ENCODE data around the gene HM13.
"Not testable (repeated sequence)": the region's sequence is repeated elsewhere in the genome, so short reads cannot be mapped to it uniquely, and the experiment has no call there.

The HM13 gene, protein sequence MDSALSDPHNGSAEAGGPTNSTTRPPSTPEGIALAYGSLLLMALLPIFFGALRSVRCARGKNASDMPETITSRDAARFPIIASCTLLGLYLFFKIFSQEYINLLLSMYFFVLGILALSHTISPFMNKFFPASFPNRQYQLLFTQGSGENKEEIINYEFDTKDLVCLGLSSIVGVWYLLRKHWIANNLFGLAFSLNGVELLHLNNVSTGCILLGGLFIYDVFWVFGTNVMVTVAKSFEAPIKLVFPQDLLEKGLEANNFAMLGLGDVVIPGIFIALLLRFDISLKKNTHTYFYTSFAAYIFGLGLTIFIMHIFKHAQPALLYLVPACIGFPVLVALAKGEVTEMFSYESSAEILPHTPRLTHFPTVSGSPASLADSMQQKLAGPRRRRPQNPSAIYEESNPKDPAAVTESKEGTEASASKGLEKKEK

DNA sequence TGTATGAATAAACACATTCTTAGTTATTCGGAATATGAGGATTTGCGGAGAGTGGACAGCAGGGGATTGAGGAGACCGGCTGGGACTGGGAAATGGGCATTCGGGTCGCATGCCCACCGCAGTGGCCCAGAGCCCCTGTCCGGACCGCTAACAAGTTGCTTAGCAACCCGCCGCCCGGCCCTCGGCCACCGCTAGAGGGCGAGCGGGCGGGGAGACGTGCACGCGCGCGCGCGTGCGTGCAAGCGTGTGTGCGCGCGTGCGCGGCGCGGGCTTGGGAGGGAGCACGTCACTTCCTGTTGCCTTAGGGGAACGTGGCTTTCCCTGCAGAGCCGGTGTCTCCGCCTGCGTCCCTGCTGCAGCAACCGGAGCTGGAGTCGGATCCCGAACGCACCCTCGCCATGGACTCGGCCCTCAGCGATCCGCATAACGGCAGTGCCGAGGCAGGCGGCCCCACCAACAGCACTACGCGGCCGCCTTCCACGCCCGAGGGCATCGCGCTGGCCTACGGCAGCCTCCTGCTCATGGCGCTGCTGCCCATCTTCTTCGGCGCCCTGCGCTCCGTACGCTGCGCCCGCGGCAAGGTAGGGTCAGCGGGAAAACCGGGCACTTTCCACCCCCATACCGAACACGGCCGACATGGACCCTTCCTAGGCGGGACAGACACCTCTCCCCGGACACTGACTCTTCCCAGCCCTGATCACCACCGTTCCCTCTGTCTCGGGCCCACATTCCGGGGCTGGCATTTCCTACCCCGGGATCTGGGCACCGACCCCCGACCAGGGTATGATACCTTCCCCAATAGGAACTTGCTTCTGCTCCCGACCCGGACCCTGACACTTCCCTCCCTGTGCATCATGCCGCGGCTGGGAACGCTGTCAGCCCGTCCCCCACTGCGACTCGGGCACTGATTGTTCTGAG is at the start of gene HM13:
HM13 (plus strand) TSS at position 289 of the 918 bp plus-strand sequence; CDS start at position 399, 110 bp downstream.
- peak; percentile 94 for DNase-seq (ENCODE audit: low read depth)

DNA sequence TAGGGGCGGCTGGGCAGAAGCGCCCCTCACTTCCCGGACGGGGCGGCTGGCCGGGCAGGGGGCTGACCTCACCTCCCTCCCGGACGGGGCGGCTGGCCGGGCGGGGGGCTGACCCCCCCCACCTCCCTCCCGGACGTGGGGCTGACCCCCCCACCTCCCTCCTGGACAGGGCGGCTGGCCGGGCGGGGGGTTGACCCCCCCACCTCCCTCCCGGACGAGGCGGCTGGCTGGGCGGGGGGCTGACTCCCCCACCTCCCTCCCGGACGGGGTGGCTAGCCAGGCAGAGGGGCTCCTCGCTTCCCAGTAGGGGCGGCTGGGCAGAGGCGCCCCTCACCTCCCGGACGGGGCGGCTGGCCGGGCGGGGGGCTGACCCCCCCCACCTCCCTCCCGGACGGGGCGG is 43.3 kb upstream of the HM13 start:
- not testable (repeated sequence) for DNase-seq (ENCODE audit: low read depth)

DNA sequence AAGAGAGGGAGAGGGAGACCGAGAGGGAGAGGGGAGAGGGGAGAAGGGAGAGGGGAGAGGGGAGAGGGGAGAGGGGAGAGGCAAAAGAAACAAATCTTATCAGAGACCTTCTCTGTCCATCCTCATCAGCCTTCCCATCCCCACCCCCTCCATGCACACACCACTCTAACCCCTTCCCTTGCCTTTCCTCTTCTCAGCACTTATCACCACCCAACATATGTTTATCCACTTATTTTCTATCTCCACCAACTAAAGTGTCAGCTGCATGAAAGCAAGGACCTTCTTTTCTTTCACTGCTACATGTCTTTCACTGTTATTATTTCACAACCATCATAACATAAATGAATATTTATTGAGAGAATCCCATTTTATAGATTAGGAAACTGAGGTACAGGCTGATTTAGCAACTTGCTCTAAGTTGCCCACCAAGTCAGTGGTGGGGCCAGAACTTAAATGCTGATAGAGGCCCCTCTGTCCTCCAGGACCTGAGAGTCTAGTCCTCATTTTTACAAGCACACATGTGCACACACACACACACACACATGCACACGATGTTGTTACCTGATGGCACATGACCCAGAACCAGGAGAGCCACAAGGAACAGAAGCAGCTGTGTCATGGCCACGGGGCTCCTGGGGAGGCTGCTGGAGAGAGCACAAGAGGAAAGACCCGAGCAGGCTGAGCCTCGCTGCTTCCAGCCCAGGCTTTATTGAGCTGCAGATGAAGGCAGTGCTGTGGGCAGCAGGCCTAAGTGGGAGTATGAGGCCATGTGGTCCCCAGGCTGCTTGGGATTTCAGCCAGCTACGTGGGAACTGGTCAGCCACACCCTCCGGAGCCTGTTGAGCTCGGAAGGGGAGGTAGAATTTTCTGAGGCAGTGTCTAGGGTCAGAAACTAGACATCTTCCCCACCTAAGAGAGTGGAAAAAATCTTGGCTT is 41.6 kb upstream of the HM13 start:
- DNase-seq (ENCODE audit: low read depth), result no peak

DNA sequence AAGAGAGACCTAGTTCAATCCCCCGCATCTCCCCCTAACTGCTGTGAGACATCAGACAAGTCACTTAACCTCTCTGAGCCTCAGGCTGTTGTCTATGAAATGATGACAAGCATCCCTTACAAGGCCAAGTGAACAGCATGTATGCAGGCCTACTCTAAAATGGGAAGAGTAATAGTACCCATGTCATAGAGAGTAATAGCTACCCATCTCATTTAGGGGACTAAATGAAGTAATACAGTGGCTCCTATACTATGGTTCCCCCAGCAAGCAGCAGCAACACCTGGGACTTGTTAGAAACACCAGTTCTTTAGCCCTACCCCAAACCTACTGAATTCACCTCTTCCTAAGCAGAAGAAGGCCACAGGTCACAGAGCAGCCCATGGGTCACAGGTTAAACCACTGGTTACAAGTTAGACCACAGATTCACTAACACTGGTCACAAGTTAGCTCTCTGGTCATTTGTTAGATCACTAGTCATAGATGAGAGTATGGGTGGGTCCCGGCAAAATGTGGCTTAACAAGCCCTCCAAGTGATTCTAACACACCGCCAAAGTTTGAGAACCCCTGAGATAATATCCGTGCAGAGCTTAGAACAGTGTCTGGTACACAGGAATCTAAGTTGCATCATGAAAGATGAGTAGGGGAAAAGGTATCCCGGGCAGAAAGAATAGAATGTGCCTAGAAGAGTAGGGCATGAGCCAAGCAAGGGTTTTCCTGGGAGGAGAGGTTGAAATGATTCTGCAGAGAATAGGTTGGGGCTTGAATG is 40.7 kb upstream of the HM13 start:
- DNase-seq (ENCODE audit: low read depth), result peak; percentile 27

DNA sequence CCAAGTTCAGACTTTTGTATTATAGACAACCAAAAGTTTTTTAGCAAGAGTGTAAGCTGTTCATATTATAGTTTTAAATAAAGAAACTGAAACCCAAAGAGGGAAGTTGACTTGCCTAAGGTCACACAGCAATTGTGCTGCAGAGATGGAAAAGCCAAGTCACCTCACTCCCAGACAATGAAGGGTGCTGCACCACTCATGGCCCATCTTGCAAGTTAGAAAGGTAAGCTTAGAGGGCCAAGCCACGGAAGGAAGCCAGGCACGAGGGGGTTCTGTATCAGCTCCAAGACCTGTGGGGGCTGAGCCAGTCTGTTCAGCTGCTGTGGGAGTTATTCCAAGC is 40.2 kb upstream of the HM13 start:
- DNase-seq (ENCODE audit: low read depth), result no peak

DNA sequence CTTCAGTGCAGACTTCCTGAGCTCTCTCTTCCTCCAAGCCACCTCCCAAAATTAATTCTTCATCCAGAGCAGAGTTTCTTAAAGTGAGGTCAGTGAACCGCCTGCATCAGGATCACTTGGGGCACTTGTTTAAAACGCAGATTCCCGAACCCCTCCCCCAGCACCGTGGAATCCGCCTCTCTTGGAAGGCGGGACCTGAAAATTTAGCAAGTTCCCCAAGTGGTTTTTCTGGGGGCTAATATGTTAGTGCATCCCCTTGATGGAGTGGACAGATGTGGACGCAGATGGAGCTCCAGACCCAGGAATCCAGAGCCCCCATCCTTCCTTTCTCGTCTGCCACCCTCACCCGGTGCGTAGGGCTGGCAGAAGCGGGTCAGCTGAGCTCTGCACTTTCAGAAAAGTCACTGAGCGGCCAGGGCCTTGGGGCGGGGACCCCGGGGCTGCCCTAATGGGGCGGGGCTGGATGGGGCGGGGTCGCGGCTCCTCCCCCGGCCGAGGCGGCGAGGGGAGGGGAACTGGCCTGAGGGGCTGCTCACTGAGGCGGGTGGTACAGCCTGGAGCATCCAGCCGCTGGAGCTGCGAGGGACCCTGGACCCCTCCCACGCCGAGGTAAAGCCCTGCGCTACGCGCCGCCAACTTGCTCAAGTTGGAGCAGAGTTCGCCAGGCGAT is 39.3 kb upstream of the HM13 start, which contains the start of the genes DEFB124 and REM1:
DEFB124 (minus strand) TSS at position 370 of the 670 bp plus-strand sequence. CDS start 2,114 bp downstream, outside the sequence.
REM1 (plus strand) TSS at position 531 of the 670 bp plus-strand sequence. CDS start 1,158 bp downstream, outside the sequence.
- no peak for DNase-seq (ENCODE audit: low read depth)

DNA sequence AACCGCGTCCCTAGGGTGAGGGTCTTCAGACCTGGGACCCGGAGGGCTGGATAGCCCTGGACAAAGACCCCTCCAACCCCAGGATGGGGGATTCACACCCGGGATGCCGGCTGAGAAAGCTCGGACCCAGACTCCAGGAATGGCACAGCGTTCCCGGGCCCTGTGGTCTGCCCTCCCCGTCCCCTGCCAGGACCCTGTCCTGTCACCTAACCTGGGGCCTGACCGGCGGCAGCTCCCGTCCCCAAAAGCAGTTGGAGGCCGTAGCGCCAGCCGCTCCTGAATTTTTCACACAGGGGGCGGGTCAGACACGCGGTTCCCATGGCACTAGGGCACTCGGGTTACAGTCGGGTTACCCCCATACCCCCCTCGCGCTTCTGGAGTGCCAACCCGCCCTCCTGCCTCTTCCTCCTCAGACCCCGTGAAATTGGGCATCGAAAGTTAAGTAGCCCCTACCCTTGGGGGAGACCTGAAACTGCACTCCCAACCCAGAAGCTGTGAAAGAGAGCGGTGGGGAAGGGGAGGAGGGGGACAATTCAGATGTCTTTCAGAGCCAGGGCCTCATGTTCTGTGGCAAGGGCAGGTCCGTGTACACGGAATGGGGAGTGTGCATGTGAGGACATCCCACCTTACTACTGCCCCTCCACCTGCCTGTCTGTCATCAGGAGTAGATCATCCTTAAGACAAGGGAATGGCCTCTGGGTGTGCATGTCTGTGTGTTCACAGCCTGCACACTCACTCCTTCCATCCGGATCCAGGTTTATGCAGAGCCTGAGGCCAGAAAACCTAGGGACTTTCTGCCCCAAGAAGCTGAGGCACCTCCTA is 38.6 kb upstream of the HM13 start:
- no peak for DNase-seq (ENCODE audit: low read depth)

DNA sequence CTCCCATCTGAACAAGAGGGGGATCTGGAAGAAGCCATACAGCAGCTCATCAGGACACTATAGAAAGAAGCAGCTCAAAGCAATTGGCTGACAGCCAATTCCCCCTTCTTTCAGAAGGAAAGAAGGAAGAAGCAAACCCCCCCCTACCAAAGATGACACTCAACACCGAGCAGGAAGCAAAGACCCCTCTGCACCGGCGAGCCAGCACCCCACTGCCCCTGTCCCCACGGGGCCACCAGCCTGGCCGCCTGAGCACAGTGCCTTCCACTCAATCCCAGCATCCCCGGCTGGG is 38.0 kb upstream of the HM13 start:
- DNase-seq (ENCODE audit: low read depth), result no peak

DNA sequence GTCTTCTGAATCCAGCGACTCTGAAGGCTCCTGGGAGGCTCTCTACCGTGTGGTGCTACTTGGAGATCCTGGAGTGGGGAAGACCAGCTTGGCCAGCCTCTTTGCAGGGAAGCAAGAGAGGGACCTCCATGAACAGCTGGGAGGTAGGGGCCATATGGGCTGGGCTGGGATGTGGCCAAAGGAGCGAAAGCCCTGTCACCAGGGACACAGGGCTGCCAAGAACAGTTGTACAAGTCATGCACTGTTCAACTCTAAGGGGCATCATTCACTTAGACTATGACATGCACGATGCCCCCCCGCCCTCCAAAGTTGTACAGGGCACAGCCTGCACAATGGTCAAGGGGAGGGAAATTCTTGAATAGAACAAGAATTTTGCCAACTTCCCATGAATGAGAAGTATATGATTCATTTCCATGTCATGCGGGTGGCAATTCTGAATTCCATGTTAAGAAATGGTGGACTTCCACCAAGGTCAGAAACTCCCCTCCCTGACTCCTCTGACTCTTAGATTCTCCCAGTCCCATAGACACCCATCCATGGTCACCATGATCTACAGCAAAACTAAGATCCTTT is 37.5 kb upstream of the HM13 start:
- DNase-seq (ENCODE audit: low read depth), result no peak

DNA sequence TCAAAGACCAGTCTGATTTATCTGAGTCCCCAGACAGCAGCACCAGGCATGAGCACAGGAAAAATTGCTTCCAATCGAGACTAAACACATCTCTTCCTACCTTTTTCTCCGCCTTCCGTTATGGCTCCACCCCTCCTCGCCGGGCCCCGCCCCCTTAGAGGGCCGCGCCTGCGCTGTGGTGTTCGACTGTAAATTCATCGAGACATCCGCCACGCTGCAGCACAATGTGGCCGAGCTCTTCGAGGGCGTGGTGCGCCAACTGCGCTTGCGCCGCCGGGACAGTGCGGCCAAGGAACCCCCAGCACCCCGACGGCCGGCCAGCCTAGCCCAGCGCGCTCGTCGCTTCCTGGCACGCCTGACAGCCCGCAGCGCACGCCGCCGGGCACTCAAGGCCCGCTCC is 30.2 kb upstream of the HM13 start:
- DNase-seq (ENCODE audit: low read depth), result peak; percentile 18

DNA sequence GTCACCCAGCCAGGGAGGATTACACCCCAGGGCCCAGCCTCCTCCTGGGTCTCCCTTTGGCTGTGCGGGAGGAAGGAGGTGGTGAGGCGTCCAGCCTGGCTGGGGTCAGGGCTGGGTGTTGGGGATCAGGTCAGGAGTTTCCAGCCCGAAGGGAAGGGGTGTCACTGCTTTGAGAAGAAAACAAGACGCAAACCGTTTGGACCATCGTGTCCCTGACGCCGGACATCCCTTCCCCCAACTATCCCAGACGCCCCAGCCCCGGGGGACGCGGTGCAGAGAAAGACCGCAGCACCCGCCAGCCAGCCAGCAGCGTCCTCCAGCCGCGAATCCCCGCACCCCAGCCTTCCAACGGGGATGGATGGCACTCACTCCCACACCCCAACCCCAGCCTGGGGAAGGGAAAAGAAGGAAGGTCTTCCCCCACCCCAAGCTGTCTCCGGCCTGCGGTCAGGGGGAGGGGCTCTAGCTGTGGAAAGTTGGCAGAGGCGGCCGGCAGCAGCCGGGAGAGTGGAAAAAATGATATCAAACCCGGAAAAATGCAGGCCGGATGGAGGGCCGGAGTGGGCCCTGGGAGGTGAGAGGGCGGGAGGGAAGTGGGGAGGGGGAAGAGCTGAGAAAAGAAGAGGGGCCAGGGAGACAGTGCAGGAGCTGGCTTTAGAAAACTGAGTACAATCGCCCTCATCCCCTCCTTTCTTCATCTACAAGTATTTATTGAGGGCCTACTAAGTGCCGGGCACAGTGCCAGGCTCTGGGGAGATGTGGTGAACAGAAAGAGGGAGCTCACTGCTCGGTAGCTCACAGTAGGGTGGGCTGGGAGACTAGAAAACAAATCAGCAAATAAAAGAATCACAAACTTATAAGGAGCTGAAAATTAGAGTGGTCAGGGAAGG is 28.5 kb upstream of the HM13 start:
- DNase-seq (ENCODE audit: low read depth), result peak; percentile 71

DNA sequence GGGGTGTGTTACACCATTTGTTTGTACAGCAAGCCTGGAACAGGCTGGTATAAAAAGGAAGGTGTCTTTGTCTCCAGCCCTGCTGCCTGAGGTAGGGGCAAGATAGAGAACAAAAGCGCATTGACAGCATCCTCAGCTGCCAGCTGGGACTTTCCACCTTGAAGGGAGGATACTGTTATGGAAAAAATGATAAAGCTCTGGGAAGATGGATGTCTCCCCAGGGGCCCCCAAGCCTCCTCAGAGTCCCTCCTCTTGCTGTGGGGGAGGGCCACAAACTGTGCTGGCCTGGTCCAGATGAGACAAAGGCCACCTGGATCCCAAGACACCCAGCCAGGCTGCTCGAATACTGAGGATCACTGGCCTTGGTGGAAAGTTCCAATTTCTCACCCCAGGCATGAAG is 26.1 kb upstream of the HM13 start:
- DNase-seq (ENCODE audit: low read depth), result no peak

DNA sequence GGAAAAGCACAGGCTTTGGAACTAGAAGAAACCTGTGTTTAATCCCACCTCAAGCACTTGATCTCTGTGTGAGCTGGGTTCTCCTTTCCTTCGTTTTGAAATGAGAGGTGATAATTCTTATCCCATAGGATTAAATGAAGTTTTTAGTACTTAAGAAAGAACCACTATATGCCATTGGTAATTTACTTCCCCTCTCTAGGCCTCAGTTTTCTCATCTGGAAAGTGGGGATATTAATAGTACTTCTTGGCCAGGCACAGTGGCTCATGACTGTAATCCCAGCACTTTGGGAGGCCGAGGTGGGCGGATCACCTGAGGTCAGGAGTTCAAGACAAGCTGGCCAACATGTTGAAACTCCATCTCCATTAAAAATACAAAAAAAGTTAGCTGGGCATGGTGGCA is 25.1 kb upstream of the HM13 start:
- no peak for DNase-seq (ENCODE audit: low read depth)

DNA sequence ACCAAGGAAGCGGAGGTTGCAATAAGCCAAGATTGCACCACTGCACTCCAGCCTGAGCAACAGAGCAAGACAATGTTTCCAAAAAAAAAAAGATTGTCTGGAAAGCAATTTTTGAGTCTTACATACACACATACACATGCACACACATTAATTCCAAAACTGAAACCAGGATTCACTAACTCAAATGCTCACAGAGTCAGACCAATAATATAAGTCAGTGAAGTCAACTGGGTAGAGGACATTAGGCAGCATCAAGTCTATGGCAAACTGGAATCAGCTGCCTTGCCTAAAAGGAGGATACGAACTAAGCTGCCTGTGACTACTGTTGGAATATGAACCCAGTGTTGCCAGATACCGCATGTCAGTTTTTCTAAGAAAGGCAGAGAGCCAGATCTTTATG is 23.5 kb upstream of the HM13 start:
- no peak for DNase-seq (ENCODE audit: low read depth)

DNA sequence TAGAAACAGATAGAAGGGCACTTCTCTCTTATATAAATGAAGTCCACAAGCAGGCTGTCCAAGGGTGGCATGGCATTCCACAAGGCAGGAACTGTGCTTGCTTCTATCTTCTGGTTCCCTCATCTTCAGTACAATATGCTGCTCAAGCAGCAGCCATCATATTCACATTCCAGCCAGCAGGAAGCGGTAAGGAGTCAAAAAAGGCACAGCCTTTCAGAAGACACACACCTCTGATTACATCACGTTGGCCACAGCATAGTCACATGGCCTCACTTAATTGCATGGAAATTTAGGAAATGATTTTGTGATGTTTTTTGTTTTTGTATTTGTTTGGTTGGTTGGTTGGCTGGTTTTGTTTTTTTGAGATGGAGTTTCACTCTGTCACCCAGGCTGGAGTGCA is 20.1 kb upstream of the HM13 start:
- DNase-seq (ENCODE audit: low read depth), result peak; percentile 55

DNA sequence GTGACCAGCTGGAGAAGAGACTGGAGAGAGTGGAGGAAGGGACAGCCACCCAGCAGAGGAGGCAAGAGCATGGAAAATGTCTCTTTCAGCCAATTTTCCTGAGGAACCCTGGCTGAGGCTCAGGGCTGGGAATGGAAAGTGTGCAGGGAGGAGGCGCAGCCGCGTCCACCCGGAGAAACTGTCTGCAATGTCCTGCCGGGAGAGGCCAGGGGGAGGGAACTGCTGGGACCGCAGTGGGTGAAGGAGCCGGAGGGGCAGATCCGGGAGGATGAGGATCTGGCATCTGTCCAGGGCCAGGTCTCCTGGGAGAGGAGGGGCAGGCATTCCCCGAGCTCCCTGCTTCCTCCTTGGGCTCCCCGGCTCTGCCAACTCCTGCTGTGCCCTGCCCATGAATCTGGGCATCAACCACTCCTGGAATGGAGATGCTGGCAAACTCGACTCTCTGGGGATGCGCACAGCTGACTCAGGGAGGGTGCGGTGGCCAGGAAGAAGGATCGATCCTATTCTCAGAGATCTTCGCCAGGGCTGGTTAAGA is 17.4 kb upstream of the HM13 start:
- DNase-seq (ENCODE audit: low read depth), result no peak

DNA sequence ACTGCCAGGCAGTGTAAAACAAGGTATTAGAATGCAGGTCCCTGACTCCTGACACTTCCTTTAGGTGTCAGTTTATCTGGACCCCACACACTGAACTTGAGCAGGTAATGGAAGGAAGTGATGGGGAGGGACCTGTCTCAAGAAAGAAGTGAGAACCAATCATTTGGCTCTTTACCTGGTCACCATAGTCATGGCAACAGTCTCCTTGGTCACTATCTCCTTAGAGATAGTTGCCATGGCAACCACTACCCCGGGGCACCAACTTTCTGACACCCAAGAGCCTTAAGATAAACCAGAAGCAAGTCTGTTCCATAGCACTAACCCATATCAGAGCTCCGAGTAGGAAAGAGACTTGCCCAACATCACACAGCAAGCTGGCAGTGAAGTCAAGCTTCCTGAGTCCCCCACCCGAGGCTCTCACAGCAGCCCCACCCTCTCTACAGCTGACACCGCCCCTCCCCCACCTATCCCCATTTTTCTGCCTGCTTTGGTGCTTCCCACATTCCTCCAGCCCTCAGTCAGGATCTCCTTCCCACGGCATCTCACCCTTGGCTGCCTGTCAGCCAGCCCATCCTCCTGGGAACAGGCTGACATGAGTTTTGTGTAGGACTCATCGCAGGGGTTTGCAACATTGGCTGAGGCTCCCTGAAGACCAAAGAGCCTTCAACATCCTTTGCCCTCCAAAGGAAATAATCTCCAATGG is 16.3 kb upstream of the HM13 start:
- DNase-seq (ENCODE audit: low read depth), result no peak
